LoVo (cell line): Measurements from ENCODE around the gene IGFBP2.
"Not testable (repeated sequence)": the region's sequence is repeated elsewhere in the genome, so short reads cannot be mapped to it uniquely, and the experiment has no call there.

Experiments used
- DNase-seq: peaks from one replicate; pipeline ENCODE4 v3.0.0-alpha.2; 2016; ENCODE audit warnings: low spot score

Gene IGFBP2, protein sequence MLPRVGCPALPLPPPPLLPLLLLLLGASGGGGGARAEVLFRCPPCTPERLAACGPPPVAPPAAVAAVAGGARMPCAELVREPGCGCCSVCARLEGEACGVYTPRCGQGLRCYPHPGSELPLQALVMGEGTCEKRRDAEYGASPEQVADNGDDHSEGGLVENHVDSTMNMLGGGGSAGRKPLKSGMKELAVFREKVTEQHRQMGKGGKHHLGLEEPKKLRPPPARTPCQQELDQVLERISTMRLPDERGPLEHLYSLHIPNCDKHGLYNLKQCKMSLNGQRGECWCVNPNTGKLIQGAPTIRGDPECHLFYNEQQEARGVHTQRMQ

DNA sequence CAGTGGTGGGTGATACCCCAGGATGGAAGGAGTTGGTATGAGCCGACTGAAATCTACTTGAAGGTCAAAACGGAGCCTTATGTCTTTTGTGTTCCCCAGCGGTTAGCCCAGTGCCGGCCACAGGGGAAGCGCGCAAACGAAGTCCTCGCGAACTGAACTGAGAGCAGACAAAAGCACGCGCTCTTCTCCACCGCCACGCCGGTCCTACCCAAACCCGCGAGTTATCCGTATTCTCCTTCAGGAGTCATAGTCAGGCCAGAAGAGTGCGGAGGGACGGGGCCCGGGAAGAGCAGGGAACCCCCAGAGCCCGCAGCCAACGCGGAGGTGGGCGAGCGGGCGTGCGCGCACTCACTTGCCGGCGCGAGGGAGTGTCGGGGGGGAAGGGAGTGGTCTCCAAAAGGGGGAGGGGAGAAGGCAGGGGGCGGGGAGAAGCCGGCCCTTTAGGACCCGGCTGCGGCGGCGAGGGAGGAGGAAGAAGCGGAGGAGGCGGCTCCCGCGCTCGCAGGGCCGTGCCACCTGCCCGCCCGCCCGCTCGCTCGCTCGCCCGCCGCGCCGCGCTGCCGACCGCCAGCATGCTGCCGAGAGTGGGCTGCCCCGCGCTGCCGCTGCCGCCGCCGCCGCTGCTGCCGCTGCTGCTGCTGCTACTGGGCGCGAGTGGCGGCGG lies at the start of gene IGFBP2:
Gene IGFBP2, plus strand, starts transcription at position 469 of the 664 bp plus-strand sequence. Its CDS starts 104 bp downstream, at position 573.
- no peak for DNase-seq

DNA sequence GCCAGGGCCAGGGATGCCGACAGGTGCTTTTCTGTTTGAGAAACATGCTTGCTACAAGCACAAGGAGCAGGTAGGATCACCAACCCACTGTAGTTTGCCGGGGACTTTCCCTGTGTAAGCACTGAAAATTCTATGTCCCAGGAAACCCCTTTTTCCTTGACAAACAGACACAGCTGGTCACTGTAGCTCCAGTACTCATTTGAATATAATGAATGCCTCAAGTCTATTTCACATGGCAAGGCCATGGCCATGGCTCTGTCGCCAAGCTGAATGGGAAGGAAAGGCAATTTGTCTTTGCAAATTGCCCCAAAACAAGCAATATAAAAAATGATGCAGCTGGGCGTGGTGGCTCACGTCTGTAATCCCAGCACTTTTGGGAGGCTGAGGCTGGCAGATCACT lies 49.6 kb upstream of the IGFBP2 start:
- DNase-seq: no peak

- DNase-seq: no peak
Observed at GRCh38 chr2:216584112-216584511, 49.1 kb upstream of the IGFBP2 start.

DNA sequence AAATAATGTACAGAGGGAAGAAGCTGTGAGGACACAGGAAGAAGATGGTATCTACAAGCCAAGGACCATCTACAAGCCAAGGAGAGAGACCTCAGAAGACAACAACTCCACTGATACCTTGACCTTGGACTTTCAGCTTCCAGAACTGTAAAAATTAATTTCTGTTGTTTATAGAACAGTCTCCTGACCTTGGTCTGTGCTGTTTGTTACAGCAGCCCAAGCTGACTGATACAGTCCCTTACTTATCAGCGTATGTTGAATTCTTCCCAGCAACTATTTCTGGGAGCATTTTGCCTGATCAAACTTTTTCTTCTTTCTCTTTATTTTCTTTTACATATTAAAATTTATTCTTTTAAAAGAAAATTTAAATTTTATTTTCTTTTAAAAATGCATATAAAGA lies 47.8 kb upstream of the IGFBP2 start:
- no peak for DNase-seq

DNA sequence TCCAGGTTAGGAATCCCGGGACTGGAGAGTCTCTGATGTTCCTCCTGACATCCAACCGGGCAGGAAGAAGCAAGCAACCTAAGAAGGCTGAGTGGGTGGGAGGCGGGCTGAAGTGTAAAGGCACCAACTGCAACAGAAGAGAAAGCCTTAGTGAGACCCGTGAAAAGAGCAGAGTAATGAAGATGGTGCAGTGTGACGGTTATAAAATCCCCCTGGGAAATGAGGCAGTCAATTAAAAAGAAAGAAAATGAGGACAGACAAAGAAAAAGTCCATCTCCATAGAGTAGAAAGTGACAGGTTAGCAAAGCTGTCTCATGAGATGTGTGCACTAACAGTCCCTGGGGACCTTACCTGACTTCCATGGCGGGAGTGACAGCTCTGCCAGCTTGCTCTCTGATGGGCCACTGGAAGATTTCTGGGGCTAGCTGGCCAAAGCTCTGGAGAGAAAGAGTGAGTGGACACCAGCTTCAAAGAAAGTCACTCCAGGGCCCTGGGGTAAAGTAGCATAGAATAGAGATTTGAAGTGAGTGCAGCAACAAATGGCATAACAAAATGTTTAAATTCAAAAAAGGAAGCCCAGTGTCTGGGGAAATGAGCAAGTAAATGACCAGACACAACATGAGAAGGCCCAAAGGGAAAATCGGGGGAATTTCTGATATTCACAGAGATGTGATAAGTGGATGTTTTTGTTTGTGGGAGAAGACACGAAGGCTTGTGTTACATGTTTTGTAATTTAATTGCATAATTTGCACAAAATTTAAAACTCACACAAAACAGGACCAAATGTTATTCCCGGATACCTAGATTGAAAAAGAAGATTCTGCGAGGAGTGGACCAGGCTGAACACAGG lies 44.1 kb upstream of the IGFBP2 start:
- DNase-seq: no peak

DNA sequence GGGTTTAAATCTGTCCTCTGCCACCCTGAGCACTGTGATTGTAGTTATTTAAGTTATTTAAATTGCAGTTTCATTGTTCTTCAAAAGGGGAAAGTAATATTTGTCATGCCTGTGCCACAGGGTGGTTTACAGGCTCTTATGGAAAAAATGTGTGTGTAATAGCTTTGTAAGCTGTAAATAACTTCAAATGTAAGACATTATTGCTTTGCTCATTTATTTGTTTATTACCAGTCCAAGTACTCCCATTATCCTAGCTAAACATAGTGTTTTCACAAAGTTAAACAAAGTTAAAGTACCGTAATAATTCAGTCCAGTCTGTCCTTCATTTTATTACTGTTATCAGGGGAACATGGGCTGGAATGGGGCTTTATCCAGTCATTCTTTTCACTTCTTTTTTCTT lies 43.4 kb upstream of the IGFBP2 start:
- DNase-seq: no peak

GRCh38 chr2:216590780-216591179 lies 42.4 kb upstream of the IGFBP2 start:
- DNase-seq: no peak

- no peak for DNase-seq
Observed at GRCh38 chr2:216591480-216591879, 41.7 kb upstream of the IGFBP2 start.

- no peak for DNase-seq
Observed at GRCh38 chr2:216594081-216594480, 39.1 kb upstream of the IGFBP2 start.

GRCh38 chr2:216596236-216596979 lies 36.8 kb upstream of the IGFBP2 start:
- no peak for DNase-seq

GRCh38 chr2:216596980-216597509 lies 36.2 kb upstream of the IGFBP2 start:
- DNase-seq: no peak

DNA sequence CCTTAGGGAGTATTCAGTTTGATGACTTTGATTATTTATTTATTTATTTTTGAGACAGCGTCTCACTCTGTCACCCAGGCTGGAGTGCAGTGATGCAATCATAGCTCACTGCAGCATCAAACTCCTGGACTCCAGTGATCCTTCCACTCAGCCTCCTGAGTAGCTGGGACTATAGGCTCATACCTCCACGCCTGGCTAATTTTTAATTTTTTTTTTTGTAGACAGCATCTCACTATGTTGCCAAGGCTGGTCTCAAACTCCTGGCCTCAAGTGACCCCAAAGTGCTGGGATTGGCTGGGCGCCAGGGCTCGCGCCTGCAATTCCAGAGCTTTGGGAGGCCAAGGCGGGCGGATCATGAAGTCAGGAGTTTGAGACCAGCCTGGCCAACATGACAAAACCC lies 35.4 kb upstream of the IGFBP2 start:
- not testable (repeated sequence) for DNase-seq

GRCh38 chr2:216601632-216602409 lies 31.4 kb upstream of the IGFBP2 start:
- no peak for DNase-seq

DNA sequence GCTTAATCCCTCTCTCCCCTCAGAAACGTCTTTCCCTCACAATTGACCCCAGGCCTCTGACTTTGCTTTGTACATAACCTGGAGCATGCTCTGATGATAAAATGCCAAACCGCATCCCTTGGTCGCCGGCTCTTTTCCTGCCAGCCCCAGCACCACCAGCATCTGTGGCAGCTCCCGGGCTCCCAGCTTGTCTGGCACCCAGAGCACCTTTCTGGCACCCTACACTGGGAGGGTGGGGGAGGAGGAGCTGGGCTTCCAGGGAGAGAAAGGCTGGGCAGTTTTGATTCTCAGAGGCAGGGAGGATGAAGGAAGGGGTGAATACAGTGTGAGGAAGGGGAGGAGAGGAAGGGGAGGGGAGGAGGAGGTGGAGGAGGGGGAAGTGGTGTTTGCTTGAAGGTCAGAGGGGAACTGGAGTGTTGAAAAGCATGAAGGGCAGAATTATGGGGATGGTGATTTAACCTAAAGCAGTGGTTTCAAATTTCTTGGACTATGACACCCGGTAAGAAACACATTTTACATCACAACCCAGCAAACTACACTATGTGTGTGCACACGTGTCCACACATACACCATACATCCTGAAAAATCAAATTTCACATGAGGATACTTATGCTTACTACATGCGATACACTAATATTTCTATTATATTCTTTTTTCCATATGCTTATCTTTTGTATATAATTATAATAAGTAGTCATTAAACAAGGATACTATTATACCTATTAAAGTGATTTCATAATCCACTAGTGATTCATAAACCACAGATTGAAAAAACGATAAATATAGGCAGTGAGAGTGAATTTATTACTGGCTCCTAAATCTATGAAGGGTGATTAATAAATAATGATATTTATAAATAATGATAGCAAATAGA lies 30.0 kb upstream of the IGFBP2 start:
- no peak for DNase-seq

- no peak for DNase-seq
Observed at GRCh38 chr2:216603884-216604245, 29.4 kb upstream of the IGFBP2 start.

- DNase-seq: no peak
Observed at GRCh38 chr2:216604458-216604857, 28.8 kb upstream of the IGFBP2 start.

DNA sequence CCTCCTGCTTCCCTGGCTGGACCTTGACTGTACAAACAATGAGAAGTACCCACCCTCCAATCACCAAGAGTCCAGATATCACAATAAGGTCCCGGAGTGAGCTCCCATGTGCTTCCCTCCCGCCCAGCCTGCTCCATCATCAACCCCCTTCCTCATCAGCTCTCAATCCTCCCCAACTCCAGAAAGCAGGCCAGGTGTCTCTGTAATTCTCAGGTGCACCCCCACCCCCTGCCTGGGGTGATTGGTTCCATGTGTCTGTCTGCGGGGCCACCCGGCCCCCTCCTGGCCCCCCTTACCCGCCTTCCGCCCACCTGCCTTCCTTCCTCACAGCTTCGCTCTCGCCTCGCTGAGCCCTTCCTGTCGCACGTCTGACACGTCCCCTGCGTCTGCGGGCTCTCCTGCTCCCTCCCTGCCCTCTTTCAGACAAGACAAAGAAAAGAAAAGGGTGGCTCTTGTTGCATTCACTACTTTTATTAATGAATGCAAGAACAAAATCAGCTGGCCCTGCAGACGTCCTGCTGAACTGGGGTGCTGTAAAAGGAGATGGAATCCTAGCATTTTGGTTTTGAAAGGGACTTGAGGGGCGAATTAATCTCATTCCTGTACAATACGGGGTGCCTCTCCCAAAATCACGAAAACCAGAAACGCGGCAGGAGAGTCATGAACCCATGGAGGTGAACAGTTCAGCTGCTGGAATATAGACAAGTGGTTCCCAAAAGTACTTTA lies 26.5 kb upstream of the IGFBP2 start:
- no peak for DNase-seq

DNA sequence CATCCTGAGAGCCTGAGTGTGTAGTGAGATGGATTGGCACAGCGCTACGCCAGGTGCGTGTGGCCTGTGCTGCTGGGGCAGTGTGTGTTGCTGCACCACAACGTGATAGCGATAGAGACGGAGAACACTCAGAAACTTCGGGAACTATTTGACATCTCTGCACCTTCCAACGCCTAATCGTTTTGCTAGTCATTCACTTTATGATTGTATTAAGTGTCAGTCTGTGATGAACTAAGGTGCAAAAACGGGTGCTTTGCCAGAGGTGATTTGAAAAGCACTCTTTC lies 26.0 kb upstream of the IGFBP2 start:
- DNase-seq: no peak

DNA sequence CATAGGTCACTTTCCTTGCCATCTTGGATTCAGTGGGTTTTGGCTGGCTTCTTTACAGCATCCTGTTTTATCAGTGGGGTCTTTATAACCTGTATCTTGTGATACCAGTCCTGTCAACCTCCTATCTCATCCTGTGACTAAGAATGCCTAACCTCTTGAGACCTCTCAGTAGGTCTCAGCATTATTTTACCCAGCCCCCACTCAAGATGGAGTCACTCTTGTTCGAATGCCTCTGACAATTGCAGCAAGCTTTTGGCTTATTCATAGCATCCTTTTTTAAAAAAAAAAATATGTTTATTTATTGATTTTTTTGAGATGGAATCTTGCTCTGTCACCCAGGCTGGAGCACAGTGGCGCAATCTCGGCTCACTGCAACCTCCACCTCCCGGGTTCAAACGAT lies 24.7 kb upstream of the IGFBP2 start:
- no peak for DNase-seq
